GM23248 (cell line): ENCODE results near the gene IRF2BP2. TPM values are rescaled to one million over a fixed set of nuclear protein-coding genes. Genes with fewer than 3 reads are reported as not detected.

ENCODE experiments used
- DNase-seq: peaks from one replicate; pipeline ENCODE4 v3.0.0-alpha.2; 2015
- H2AFZ ChIP-seq: fragments of 200-600 bp; sonication (generic); 2 replicates; pipeline ENCODE4 v1.6.1; 2016; ENCODE audit warnings: antibody characterized with exemption
- H3F3A ChIP-seq: fragments of 200-600 bp; sonication (generic); 2 replicates; pipeline ENCODE4 v1.6.1; 2016; ENCODE audit warnings: mild to moderate bottlenecking, antibody characterized with exemption, mixed run types; ENCODE audit not compliant: insufficient read depth
- H3K27ac ChIP-seq: fragments of 200-600 bp; sonication (generic); 2 replicates; pipeline ENCODE4 v1.5.1; 2016; ENCODE audit warnings: mild to moderate bottlenecking
- H3K27me3 ChIP-seq: fragments of 200-600 bp; sonication (generic); replicated peaks from 2 replicates; pipeline ENCODE4 v1.6.1; 2016; ENCODE audit warnings: mild to moderate bottlenecking; ENCODE audit not compliant: insufficient read depth
- H3K36me3 ChIP-seq: fragments of 200-600 bp; sonication (generic); 2 replicates; pipeline ENCODE4 v1.6.1; 2016; ENCODE audit warnings: low read depth, mild to moderate bottlenecking
- H3K4me1 ChIP-seq: fragments of 200-600 bp; sonication (generic); 2 replicates; pipeline ENCODE4 v1.6.1; 2016; ENCODE audit warnings: mild to moderate bottlenecking; ENCODE audit not compliant: insufficient read depth
- H3K4me2 ChIP-seq: fragments of 200-600 bp; sonication (generic); one replicate; pipeline ENCODE4 v1.6.1; 2016; ENCODE audit warnings: mild to moderate bottlenecking; ENCODE audit not compliant: unreplicated experiment
- H3K4me3 ChIP-seq: fragments of 200-600 bp; sonication (generic); 2 replicates; pipeline ENCODE4 v1.5.1; 2016; ENCODE audit warnings: mild to moderate bottlenecking
- H3K79me2 ChIP-seq: fragments of 200-600 bp; sonication (generic); 2 replicates; pipeline ENCODE4 v1.6.1; 2016; ENCODE audit warnings: mild to moderate bottlenecking; ENCODE audit not compliant: insufficient read depth
- H3K9ac ChIP-seq: fragments of 200-600 bp; sonication (generic); 2 replicates; pipeline ENCODE4 v1.6.1; 2016; ENCODE audit warnings: mild to moderate bottlenecking
- H3K9me2 ChIP-seq: fragments of 200-600 bp; sonication (generic); 2 replicates; pipeline ENCODE4 v1.6.1; 2016; ENCODE audit warnings: mixed run types, mild to moderate bottlenecking, moderate library complexity; ENCODE audit not compliant: insufficient read depth
- H3K9me3 ChIP-seq: fragments of 200-600 bp; sonication (generic); one replicate; pipeline ENCODE4 v1.6.1; 2017; ENCODE audit warnings: low read depth
- H4K20me1 ChIP-seq: fragments of 200-600 bp; sonication (generic); 2 replicates; pipeline ENCODE4 v1.6.0; 2016; ENCODE audit not compliant: insufficient read depth
- EZH2 ChIP-seq: fragments of 200-600 bp; sonication (generic); IDR thresholded peaks from 2 replicates; pipeline ENCODE4 v1.6.1; 2018; ENCODE audit warnings: antibody characterized with exemption, mild to moderate bottlenecking; ENCODE audit not compliant: insufficient read depth, poor library complexity, severe bottlenecking
- EZH2phosphoT487 ChIP-seq: fragments of 200-600 bp; sonication (generic); IDR thresholded peaks from 2 replicates; pipeline ENCODE4 v1.6.1; 2018; ENCODE audit warnings: antibody characterized with exemption, moderate library complexity, mild to moderate bottlenecking, low read depth; ENCODE audit not compliant: insufficient read depth
- WGBS, 2 experiments: methylation state at CpG; one replicate each; pipeline ENCODE4 v1.1.6; 2015 to 2017; ENCODE audit warnings: low lambda C conversion rate in 2 of 2, low coverage in 1 of 2; ENCODE audit errors: missing lambda C conversion rate in 2 of 2; 5-methylcytosine and 5-hydroxymethylcytosine counted together
- in situ Hi-C: fragments of 300-500 bp; cut with MboI; formaldehyde crosslinking; loops from 2 replicates; pipeline ENCODE4 v1.15.0; 2020
- polyA plus RNA-seq: library from polyadenylated mRNA; unstranded; fragments of >200 nt; fragmentation: Nextera tagmentation; extraction: Ambion mirVana; gene quantifications from 2 replicates; pipeline ENCODE4 v1.2.1, GENCODE V29; 2016
- total RNA-seq: library from RNA; depleted of rRNA; stranded (reverse); fragments of >200 nt; shearing (Covaris generic); gene quantifications from 2 replicates; pipeline ENCODE4 v1.2.3, GENCODE V29; 2014

The IRF2BP2 gene
- total and polyA plus RNA-seq, 2 experiments from 2014 or later, result 12.9 to 60.7 TPM

DNA sequence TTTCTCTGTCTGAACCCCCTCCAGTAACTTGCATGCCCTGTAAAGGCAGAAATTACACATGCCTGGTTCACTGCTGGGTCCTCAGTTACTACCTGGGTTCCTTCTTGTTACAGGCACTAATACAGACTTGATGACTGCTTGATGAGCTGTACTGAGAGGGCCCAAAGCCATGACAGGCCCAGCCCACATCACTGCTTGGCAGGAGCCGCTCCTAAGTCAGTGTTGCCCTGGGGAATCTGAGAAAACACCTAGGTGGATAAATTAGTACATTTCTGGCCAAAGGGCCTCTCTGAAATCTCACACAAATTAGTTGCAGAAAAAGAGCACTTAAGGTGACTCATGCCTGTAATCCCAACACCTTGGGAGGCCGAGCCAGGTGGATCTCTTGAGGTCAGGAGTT, 37.8 kb upstream of the IRF2BP2 start:
- 94 to 100% methylated on average over 2 of the region's 2 CpGs for WGBS, 2 experiments
- Histone ChIP-seq H3K36me3 (no peaks in the 10 kb centered on the region), H3K79me2 (no peaks in the 10 kb centered on the region), H3F3A (peaks cover 11% of the 10 kb centered on the region), H3K27ac (no peak overlapping the region), H3K9me3 (no peaks in the 10 kb centered on the region), H3K4me2 (no peak overlapping the region), H3K9me2 (no peaks in the 10 kb centered on the region), H3K27me3 (no peaks in the 10 kb centered on the region), H4K20me1 (no peaks in the 10 kb centered on the region), H2AFZ (no peak overlapping the region), H3K4me1 (peaks cover 14% of the 10 kb centered on the region), H3K9ac (no peak overlapping the region), H3K4me3 (no peak overlapping the region)
- TF ChIP-seq EZH2phosphoT487, result no peak
- no peak for TF ChIP-seq EZH2
- peak; percentile 33 for DNase-seq
- in situ Hi-C loops, result no loop called here

DNA sequence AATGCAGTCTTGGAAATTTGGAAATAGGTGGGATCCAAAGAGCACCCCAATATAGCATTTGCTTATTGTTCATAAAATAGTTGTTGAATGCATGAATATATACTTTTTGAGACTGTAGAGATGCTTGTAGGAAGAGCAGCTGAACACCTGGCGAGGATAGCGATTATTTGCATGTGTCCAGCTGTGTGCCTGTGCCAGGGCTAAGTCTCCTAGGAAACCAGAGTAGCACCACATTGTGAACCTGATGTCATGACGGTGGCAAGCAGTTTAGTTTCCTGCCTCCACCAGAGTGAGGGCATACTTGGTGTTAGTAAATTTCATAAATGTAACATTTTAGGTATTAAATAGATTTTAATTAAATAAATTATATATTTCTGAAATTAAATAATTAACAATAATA, 37.3 kb upstream of the IRF2BP2 start:
- Histone ChIP-seq H4K20me1 (no peaks in the 10 kb centered on the region), H3K27ac (no peak overlapping the region), H3K4me1 (peaks cover 14% of the 10 kb centered on the region), H3K4me2 (no peak overlapping the region), H3K4me3 (no peak overlapping the region), H3K9ac (no peak overlapping the region), H3K36me3 (no peaks in the 10 kb centered on the region), H3K9me3 (no peaks in the 10 kb centered on the region), H3K79me2 (no peaks in the 10 kb centered on the region), H2AFZ (no peak overlapping the region), H3K9me2 (no peaks in the 10 kb centered on the region), H3K27me3 (no peaks in the 10 kb centered on the region), H3F3A (peaks cover 11% of the 10 kb centered on the region)
- DNase-seq, result no peak
- TF ChIP-seq EZH2 (no peak), EZH2phosphoT487 (no peak)
- WGBS, 2 experiments, result 86 to 94% methylated on average over 3 of the region's 3 CpGs
- in situ Hi-C loops, result no loop called here

DNA sequence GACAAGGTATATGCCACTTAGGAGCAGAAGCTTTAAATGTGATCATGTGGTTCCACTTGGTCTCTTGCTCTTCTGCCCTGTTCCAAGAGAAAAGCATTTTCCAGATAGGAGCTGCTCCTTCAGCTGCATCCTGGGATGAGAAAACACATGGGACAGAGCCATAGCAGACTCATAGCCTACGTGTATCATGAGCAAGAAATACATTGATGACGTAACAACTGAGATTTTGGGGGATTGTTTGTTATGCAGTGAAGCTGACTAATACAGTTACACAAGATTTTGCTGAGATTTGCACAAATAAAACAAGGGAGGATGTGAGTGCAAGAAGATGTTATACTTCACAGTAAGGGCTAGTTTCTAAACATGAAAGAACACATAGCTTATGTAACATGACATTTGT, 36.0 kb upstream of the IRF2BP2 start:
- Histone ChIP-seq H3K79me2 (no peaks in the 10 kb centered on the region), H2AFZ (no peak overlapping the region), H3K27me3 (no peaks in the 10 kb centered on the region), H3K9ac (no peak overlapping the region), H3K4me3 (no peak overlapping the region), H3K9me3 (no peaks in the 10 kb centered on the region), H4K20me1 (no peaks in the 10 kb centered on the region), H3K9me2 (no peaks in the 10 kb centered on the region), H3K4me2 (no peak overlapping the region), H3K27ac (no peak overlapping the region), H3K36me3 (no peaks in the 10 kb centered on the region), H3K4me1 (peaks cover 14% of the 10 kb centered on the region), H3F3A (peaks cover 11% of the 10 kb centered on the region)
- in situ Hi-C loops, result no loop called here
- no peak for TF ChIP-seq EZH2phosphoT487
- no peak for TF ChIP-seq EZH2
- no peak for DNase-seq
- 59 to 62% methylated on average over 2 of the region's 2 CpGs for WGBS, 2 experiments

DNA sequence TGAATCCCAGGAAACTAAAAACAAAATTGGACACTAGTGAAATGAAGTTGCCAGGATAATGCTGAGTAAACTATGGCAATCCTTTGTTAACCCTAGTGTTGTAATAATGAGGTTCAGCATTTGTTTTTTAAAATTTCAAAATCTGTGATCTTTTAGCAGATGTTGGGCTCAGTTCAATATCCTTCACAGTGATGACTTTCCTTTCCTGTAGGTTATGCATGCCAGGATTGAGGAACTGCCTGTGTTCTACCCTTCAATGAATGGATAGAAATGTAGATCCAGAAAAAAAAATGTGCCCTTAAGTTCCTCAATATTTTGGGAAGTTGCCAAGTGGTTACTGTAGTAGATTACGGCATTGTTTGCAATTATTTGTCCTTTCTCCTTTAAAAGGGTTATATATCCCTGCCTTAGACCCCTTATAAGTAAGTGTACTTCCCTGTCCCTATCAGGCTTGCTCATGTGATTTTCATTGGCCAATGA, 35.5 kb upstream of the IRF2BP2 start:
- no peak overlapping the region for H3K9ac ChIP-seq
- no peaks in the 10 kb centered on the region for H3K9me3 ChIP-seq
- in situ Hi-C loops, result no loop called here
- no peak overlapping the region for H3K4me3 ChIP-seq
- H2AFZ ChIP-seq, result no peak overlapping the region
- H3K27ac ChIP-seq, result no peak overlapping the region
- H3K9me2 ChIP-seq, result no peaks in the 10 kb centered on the region
- H3K79me2 ChIP-seq, result no peaks in the 10 kb centered on the region
- WGBS, 2 experiments, result 33 to 35% methylated on average over 1 of the region's 1 CpG
- H3K36me3 ChIP-seq, result no peaks in the 10 kb centered on the region
- H4K20me1 ChIP-seq, result no peaks in the 10 kb centered on the region
- H3F3A ChIP-seq, result peaks cover 11% of the 10 kb centered on the region
- H3K4me1 ChIP-seq, result peaks cover 14% of the 10 kb centered on the region
- DNase-seq, result peak; percentile 32
- no peaks in the 10 kb centered on the region for H3K27me3 ChIP-seq
- TF ChIP-seq EZH2, result no peak
- TF ChIP-seq EZH2phosphoT487, result no peak
- H3K4me2 ChIP-seq, result no peak overlapping the region

DNA sequence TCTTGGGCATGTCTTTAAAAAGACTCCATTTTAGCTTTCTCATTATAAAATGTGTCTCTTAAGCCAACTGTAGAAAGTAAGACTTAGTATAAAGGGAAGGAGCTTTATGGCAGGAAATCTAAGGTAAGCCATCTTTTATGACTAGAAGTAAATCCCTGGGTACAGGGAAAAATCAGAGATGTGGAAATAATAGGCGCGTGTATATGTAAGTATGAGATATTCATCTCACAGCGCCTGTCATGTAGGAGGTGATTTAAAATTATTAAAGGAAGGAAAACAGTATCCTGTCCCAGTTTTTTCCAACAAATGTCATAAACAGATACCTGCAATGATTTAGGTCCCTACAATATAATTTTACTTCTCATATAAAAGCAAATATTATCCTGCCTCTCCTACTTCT, 35.0 kb upstream of the IRF2BP2 start:
- in situ Hi-C loops, result no loop called here
- H3K27ac ChIP-seq, result no peak overlapping the region
- TF ChIP-seq EZH2 (no peak), EZH2phosphoT487 (no peak)
- no peak overlapping the region for H3K9ac ChIP-seq
- no peaks in the 10 kb centered on the region for H3K9me3 ChIP-seq
- 97 to 99% methylated on average over 3 of the region's 3 CpGs for WGBS, 2 experiments
- H3K4me3 ChIP-seq, result no peak overlapping the region
- H3K27me3 ChIP-seq, result no peaks in the 10 kb centered on the region
- no peaks in the 10 kb centered on the region for H3K79me2 ChIP-seq
- H3K9me2 ChIP-seq, result no peaks in the 10 kb centered on the region
- no peak overlapping the region for H3K4me2 ChIP-seq
- H3K36me3 ChIP-seq, result no peaks in the 10 kb centered on the region
- H3K4me1 ChIP-seq, result peaks cover 12% of the 10 kb centered on the region
- no peak overlapping the region for H2AFZ ChIP-seq
- no peaks in the 10 kb centered on the region for H4K20me1 ChIP-seq
- DNase-seq, result no peak
- peaks cover 11% of the 10 kb centered on the region for H3F3A ChIP-seq
